Progenitor cell of endocrine pancreas (in vitro differentiated cells): ENCODE results near the gene DPP10. TPM values are rescaled to one million over a fixed set of nuclear protein-coding genes. Genes with fewer than 3 reads are reported as not detected.
"Not testable (repeated sequence)": the region's sequence is repeated elsewhere in the genome, so short reads cannot be mapped to it uniquely, and the experiment has no call there.

Experiments
- DNase-seq: peaks from one replicate; pipeline ENCODE4 v3.0.0; 2021; ENCODE audit warnings: low spot score; ENCODE audit not compliant: unreplicated experiment
- H3K27ac Mint-ChIP-seq: 2 replicates; pipeline ENCODE4 v1.8.0; 2021; ENCODE audit warnings: mild to moderate bottlenecking, moderate library complexity, mixed read lengths
- H3K27me3 Mint-ChIP-seq: 2 replicates; pipeline ENCODE4 v1.8.0; 2021; ENCODE audit warnings: mixed read lengths
- H3K36me3 Mint-ChIP-seq: 2 replicates; pipeline ENCODE4 v1.8.0; 2022; ENCODE audit warnings: mixed read lengths; ENCODE audit not compliant: insufficient read depth
- H3K4me1 Mint-ChIP-seq: 2 replicates; pipeline ENCODE4 v1.8.0; 2021; ENCODE audit warnings: low read depth, mixed read lengths
- H3K4me3 Mint-ChIP-seq: 2 replicates; pipeline ENCODE4 v1.8.0; 2021; ENCODE audit warnings: low read depth, mild to moderate bottlenecking, moderate library complexity, mixed read lengths
- H3K9me3 Mint-ChIP-seq: 2 replicates; pipeline ENCODE4 v1.8.0; 2021; ENCODE audit warnings: low read depth, mixed read lengths
- CTCF ChIP-seq: fragments of 200-600 bp; sonication (generic); IDR thresholded peaks from one replicate; pipeline ENCODE4 v1.5.0; 2021; ENCODE audit warnings: antibody characterized with exemption, mild to moderate bottlenecking; ENCODE audit not compliant: unreplicated experiment
- long read RNA-seq: library from polyadenylated mRNA; unstranded; transcript quantifications from one replicate; pipeline ENCODE4 v2.0.0, GENCODE V29; 2020
- total RNA-seq: library from RNA; stranded (reverse); gene quantifications from 2 replicates; pipeline ENCODE4 v1.2.1, GENCODE V29; 2021

The DPP10 gene
- total RNA-seq = 44.6 and 44.9 TPM in 2 replicates
- long read RNA-seq, transcript DPP10-201 (26 exons, 3,052 nt) = major isoform, 15 of 75 reads
- long read RNA-seq, partial matches to known transcripts = 35 of 75 reads
- long read RNA-seq, other reads (novel, unspliced or antisense) = 23 of 75 reads

- Mint-ChIP-seq H3K27me3 (peaks cover 9% of the 10 kb centered on the region), H3K4me3 (no peak within 1 kb of the TSS), H3K4me1 (no peaks in the 10 kb centered on the region), H3K36me3 (no peaks in the 10 kb centered on the region), H3K9me3 (no peaks in the 10 kb centered on the region), H3K27ac (no peak within 1 kb of the TSS)
- TF ChIP-seq CTCF = no peak
- DNase-seq = peak; percentile 72
Measured at GRCh38 chr2:114442510-114442909, at the start of gene DPP10. TSS of gene DPP10 (plus strand) at chr2:114442641.

GRCh38 chr2:114400890-114401289, 41.6 kb upstream of the DPP10 start:
- peaks cover 3% of the 10 kb centered on the region for H3K9me3 Mint-ChIP-seq
- no peak for TF ChIP-seq CTCF
- H3K27me3 Mint-ChIP-seq = no peaks in the 10 kb centered on the region
- DNase-seq = no peak
- H3K4me1 Mint-ChIP-seq = no peaks in the 10 kb centered on the region
- H3K36me3 Mint-ChIP-seq = no peaks in the 10 kb centered on the region
- no peak overlapping the region for H3K27ac Mint-ChIP-seq
- no peak overlapping the region for H3K4me3 Mint-ChIP-seq

GRCh38 chr2:114405247-114406116, 37.0 kb upstream of the DPP10 start:
- no peak for TF ChIP-seq CTCF
- H3K27me3 Mint-ChIP-seq = no peaks in the 10 kb centered on the region
- H3K36me3 Mint-ChIP-seq = no peaks in the 10 kb centered on the region
- H3K4me1 Mint-ChIP-seq = no peaks in the 10 kb centered on the region
- H3K4me3 Mint-ChIP-seq = no peak overlapping the region
- no peak overlapping the region for H3K27ac Mint-ChIP-seq
- DNase-seq = no peak
- H3K9me3 Mint-ChIP-seq = peaks cover 11% of the 10 kb centered on the region

GRCh38 chr2:114406347-114406746, 36.1 kb upstream of the DPP10 start:
- no peak overlapping the region for H3K27ac Mint-ChIP-seq
- TF ChIP-seq CTCF = no peak
- no peak for DNase-seq
- peaks cover 14% of the 10 kb centered on the region for H3K9me3 Mint-ChIP-seq
- no peaks in the 10 kb centered on the region for H3K4me1 Mint-ChIP-seq
- H3K4me3 Mint-ChIP-seq = no peak overlapping the region
- peaks cover 2% of the 10 kb centered on the region for H3K27me3 Mint-ChIP-seq
- no peaks in the 10 kb centered on the region for H3K36me3 Mint-ChIP-seq

- H3K9me3 Mint-ChIP-seq = peaks cover 15% of the 10 kb centered on the region
- H3K27ac Mint-ChIP-seq, H3K36me3 Mint-ChIP-seq: not testable (repeated sequence)
Measured at GRCh38 chr2:114407353-114407752, 35.1 kb upstream of the DPP10 start.

More at GRCh38 chr2:114407353-114407752, 35.1 kb upstream of the DPP10 start:
- not testable (repeated sequence) for H3K4me3 Mint-ChIP-seq, H3K27me3 Mint-ChIP-seq, H3K4me1 Mint-ChIP-seq, DNase-seq
